ENCODE data around the gene KIRREL1.

- TF ChIP-seq, protein P1, sequence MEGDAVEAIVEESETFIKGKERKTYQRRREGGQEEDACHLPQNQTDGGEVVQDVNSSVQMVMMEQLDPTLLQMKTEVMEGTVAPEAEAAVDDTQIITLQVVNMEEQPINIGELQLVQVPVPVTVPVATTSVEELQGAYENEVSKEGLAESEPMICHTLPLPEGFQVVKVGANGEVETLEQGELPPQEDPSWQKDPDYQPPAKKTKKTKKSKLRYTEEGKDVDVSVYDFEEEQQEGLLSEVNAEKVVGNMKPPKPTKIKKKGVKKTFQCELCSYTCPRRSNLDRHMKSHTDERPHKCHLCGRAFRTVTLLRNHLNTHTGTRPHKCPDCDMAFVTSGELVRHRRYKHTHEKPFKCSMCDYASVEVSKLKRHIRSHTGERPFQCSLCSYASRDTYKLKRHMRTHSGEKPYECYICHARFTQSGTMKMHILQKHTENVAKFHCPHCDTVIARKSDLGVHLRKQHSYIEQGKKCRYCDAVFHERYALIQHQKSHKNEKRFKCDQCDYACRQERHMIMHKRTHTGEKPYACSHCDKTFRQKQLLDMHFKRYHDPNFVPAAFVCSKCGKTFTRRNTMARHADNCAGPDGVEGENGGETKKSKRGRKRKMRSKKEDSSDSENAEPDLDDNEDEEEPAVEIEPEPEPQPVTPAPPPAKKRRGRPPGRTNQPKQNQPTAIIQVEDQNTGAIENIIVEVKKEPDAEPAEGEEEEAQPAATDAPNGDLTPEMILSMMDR (optimal IDR thresholded peaks at IDR 0.05 in 1 of 3, IDR thresholded peaks at IDR 0.05 in 1 of 3, conservative IDR thresholded peaks at IDR 0.05 in 1 of 3; ENCODE audit: extremely low read depth in 1 of 3, insufficient read depth in 2 of 3, low read length in 3 of 3), result no peak
- TF ChIP-seq EZH2 (IDR thresholded peaks at IDR 0.05; ENCODE audit: low read length), result no peak
Measured at GRCh38 chr1:158022554-158023312, 29.3 kb downstream of the KIRREL1 start.

Data from keratinocyte (primary cell).